KOPT-K1 (cell line): ENCODE measurements around the gene TOP2B.

Experiments
- H3K27ac ChIP-seq: fragments of 200-600 bp; sonication (generic); 2 replicates; pipeline ENCODE4 v1.5.1; 2016; ENCODE audit warnings: antibody characterized with exemption, mild to moderate bottlenecking, low read depth, low read length; ENCODE audit not compliant: poor library complexity, severe bottlenecking
- H3K36me3 ChIP-seq: fragments of 200-600 bp; sonication (generic); 2 replicates; pipeline ENCODE4 v1.5.1; 2017; ENCODE audit warnings: antibody characterized with exemption, mild to moderate bottlenecking, low read length, moderate library complexity; ENCODE audit not compliant: insufficient read depth
- H3K9me3 ChIP-seq: fragments of 200-600 bp; sonication (generic); 2 replicates; pipeline ENCODE4 v1.5.1; 2017; ENCODE audit warnings: antibody characterized with exemption, low read length, mild to moderate bottlenecking; ENCODE audit not compliant: insufficient read depth, poor library complexity, severe bottlenecking

Gene TOP2B

DNA sequence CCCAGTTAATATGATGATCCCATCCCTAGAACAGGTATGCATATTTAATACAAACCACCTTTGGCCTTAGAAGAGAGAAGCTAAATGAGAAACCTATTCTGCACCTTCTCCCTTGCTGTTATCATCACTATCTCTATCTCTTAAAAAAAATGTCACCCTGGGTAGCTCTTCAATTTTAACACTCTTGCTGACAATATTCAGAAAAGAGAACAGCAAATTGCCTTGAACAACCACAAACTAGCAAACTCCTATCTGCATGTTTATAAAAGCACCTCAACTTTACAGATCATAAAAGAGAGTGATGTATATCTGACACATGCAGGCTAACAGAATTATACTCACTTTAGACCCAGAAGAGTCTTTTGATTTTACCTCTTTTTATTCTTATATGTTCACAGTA is 7.4 kb downstream of the TOP2B start:
- H3K9me3 ChIP-seq, result no peaks in the 10 kb centered on the region
- no peaks in the 10 kb centered on the region for H3K36me3 ChIP-seq
- H3K27ac ChIP-seq, result no peak overlapping the region

DNA sequence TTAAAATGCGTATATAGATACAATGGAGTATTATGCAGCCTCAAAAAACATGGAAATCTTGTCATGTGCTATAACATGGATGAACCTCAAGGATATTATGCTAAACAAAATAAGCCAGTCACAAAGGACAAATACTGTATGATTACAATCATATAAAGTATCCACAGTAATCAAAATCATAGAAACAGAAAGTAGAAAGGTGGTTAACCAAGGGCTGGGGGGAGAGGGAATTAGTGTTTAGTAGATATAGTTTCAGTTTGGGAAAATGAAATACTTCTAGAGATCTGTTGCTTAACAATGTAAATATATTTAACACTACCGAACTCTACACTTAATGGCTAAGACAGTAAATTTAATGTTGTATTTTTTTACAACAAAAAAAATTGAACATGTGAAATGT is 9.0 kb downstream of the TOP2B start:
- Histone ChIP-seq H3K27ac (no peak overlapping the region), H3K36me3 (peaks cover 2% of the 10 kb centered on the region; the same call in 1 of the 2 replicates), H3K9me3 (peaks cover 3% of the 10 kb centered on the region)

DNA sequence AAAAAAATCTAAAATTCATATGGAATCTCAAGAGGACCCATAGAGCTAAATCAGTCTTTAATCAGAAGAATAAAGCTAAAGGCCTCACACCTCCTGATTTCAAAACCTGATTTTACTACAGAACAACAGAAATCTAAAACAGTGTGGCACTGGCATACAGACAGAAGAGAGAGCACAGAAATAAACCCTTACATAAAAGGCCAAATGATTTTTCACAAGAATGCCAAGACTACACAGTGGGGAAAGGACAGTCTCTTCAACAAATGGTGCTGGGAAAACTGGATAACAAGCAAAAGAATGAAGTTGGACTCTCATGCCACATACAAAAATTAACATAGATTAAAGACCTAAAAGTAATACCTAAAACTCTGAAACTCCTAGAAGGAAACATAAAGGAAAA is 10.1 kb downstream of the TOP2B start:
- peaks cover 8% of the 10 kb centered on the region; the same call in 1 of the 2 replicates for H3K36me3 ChIP-seq
- peaks cover 14% of the 10 kb centered on the region for H3K9me3 ChIP-seq
- H3K27ac ChIP-seq, result no peak overlapping the region

DNA sequence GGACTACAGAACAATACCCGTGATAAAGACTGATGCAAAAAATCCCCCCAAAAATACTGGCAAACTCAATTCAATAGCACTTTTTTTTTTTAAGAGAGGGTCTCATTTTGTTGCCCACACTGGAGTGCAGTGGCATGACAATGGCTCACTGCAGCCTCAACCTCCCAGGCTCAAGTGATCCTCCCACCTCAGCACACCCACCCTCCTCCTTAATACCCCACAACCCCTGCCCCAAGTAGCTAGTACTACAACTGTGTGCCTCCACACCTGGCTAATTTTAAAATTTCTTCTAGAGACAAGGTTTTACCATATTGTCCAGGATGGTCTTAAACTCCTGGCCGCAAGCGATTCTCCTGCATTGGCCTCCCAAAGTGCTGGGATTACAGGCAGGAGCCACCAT is 11.4 kb downstream of the TOP2B start:
- H3K27ac ChIP-seq, result no peak overlapping the region
- H3K36me3 ChIP-seq, result peaks cover 8% of the 10 kb centered on the region; the same call in 1 of the 2 replicates
- peaks cover 26% of the 10 kb centered on the region for H3K9me3 ChIP-seq

DNA sequence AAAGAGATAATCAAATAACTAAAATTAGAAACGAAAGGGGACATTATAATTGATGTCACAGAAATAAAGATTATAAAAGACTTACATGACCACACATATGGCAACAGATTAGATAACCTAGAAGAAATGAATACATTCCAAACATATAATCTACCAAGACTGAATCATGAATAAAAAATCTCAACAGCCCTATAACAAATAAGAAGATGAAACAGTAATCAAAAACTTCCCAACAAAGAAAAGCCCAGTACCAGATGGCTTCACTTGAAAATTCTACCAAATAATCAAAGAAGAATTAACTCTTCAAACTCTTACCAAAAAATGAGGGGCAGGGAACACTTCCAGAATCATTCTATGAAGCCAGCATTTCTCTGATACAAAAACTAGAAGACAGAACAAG is 11.8 kb downstream of the TOP2B start:
- H3K9me3 ChIP-seq, result peaks cover 27% of the 10 kb centered on the region
- peaks cover 8% of the 10 kb centered on the region; the same call in 1 of the 2 replicates for H3K36me3 ChIP-seq
- H3K27ac ChIP-seq, result no peak overlapping the region

DNA sequence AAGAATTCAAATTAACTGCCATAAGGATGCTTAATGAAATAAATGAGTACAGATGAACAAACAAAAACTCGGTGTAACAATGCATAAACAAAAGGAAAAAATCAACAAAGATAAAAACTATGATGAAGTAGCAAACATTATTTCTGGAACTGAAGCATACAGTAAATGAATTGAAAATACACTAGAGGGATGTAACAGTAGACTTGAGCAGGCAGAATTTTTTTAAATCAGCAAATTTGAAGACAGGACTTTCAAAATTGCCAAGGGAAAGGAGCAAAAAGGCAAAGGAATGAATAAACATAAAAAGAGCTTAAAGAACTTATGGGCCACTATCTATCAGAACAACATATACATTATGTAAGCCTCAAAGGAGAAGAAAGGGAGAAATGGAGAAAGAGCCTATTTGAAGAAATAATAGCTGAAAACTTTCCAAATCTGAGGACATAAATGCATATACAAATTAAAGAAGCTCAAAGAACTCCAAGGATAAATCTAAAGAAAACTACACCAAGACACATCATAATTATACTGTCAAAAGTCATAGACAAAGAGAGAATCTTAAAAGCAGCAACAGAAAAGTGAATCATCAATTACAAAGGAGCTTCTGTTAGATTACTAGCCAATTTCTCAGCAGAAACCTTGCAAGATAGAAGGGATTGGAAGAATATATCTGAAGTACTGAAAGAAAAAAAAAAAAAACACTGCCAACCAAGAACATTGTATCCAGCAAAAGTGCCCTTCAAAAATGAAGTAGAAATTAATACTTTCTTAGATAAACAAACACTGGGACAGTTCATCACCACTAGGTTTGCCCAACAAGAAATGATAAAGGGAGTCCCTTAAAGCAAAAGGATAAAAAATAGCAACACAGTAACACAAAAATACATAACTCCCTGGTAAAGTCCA is 15.5 kb downstream of the TOP2B start:
- Histone ChIP-seq H3K9me3 (peaks cover 27% of the 10 kb centered on the region), H3K27ac (no peak overlapping the region), H3K36me3 (peaks cover 22% of the 10 kb centered on the region)

DNA sequence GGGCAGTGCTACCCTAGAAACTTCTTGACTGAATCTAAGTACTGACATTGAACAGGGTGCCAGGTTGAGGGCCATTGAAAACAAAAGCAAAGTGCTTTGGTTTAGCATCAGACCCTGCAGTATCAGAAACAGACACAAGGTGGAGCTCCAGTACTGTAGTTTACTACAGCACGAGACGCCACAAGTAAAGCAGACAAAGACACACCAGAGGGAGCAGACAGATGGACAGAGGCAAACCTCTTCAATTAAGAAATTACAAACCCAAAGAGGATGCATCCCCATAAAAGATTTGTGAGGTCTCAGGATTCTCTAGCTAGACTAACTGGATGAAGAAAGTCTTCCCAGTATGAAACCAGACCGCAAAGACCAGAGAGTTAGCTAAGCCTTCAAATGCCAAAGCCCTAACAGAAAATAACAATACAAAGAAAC is 16.6 kb downstream of the TOP2B start:
- H3K36me3 ChIP-seq, result peaks cover 30% of the 10 kb centered on the region
- H3K27ac ChIP-seq, result no peak overlapping the region
- peaks cover 27% of the 10 kb centered on the region for H3K9me3 ChIP-seq

DNA sequence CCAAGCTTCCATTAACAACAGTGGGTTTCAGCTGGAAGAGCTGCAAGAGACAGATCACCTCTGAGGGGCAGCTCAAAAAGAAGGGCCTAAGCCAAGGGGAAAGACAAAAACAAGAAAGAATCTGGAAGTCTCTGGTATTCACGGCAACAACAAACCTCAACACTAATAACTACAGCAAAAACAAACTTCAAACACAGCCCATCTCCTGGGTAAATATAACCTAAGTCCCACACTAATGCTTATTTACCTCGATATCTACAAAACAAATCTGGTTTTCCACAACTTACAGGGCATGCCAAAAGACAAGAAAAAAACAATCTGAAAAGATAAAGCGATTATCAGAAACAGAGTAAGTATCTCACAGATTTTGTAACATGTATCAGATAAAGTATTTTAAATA is 29.7 kb downstream of the TOP2B start:
- Histone ChIP-seq H3K27ac (no peak overlapping the region), H3K9me3 (no peaks in the 10 kb centered on the region), H3K36me3 (peaks cover 98% of the 10 kb centered on the region)

DNA sequence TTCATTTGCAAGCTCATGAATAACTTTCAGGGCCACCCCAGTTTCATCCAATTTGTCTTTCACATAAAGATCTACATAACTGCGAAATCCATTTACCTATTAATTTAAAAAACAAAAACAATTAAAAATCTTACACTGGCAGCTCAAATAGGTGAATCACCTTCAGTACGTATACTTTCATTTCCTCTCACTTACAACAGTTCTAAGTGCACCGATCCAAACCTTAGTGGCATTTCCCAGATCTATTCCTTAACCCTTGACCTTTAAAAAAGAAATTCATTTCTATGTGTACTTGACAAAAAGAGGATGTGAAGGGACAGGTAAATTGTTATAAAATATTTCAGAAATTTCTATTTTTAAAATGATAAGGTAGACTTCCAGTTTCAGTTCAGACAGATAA is 30.8 kb downstream of the TOP2B start:
- H3K27ac ChIP-seq, result no peak overlapping the region
- H3K36me3 ChIP-seq, result peaks cover 98% of the 10 kb centered on the region
- no peaks in the 10 kb centered on the region for H3K9me3 ChIP-seq

DNA sequence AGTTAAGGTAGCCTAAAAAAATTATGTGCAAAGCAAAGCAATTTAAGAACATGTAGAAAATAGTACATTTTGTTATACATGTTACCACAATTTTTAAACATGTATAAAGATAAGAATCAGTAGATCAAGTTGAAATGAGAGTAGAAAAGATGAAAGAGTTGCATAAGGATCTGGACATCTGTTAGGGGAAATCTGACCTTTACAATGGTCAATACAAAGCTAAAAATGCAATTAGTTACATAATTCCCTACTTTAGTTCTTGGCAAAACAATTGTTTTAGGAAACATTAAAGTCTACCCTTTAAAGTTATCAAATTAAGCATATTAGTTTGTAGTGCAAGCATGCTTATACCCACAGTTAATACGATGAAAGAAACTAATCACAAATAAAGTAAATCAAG is 32.7 kb downstream of the TOP2B start:
- H3K27ac ChIP-seq, result no peak overlapping the region
- peaks cover 98% of the 10 kb centered on the region for H3K36me3 ChIP-seq
- H3K9me3 ChIP-seq, result no peaks in the 10 kb centered on the region

DNA sequence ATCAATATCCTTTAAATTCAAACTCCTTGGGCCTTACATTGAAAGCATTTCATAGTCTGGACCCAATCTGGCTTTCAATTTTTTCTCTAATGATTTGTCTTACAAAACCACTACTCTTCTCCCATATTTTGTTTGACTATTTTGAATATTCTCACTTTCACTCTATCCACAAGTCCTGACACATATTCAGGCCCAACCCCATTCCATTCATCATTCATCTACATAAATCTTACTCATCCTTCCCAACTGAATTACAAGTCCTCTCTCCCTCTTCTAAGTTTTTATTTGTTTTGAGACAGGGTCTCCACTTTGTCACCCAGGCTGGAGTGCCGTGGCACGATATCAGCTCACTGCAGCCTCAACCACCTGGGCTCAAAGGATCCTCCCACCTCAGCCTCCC is 43.6 kb downstream of the TOP2B start:
- no peak overlapping the region for H3K27ac ChIP-seq
- H3K36me3 ChIP-seq, result peaks cover 98% of the 10 kb centered on the region
- H3K9me3 ChIP-seq, result no peaks in the 10 kb centered on the region

DNA sequence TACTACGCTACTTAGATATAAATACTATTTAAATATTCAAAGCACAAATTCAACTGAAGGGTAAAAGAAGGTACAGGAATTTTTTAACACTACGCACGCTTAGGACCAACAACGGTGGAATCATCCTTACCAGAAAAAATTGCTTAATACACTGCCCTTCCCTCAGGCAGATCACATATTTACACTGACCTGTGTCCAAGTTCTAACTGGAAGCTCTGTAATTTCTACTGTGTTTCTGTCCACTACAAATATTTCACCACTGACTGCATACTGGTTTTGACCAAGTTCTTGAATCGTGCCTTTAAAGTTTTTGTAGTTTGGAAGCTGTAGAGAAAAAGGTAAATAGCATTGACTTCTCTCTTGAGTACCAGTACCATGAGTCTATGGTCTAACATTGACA is 44.2 kb downstream of the TOP2B start:
- Histone ChIP-seq H3K9me3 (no peaks in the 10 kb centered on the region), H3K36me3 (peaks cover 96% of the 10 kb centered on the region), H3K27ac (no peak overlapping the region)

DNA sequence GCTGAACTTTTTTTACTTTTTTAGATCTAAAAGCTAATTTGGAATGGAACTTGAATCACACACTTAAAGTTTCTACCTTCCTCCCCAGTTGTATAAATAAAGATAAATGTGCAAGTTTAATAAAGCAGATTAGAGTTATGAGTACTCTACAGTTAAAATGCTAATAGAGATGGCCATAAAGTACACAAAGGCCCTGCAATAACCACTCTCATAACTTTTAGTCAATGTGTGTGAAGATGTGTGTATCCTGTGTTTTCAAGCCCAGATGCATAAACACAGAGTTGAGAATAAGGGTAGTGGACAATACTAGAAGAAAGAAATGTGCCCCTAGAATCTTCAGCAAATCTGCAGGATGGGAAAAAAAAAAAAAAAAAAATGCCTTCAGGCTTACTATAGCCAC is 45.3 kb downstream of the TOP2B start:
- Histone ChIP-seq H3K27ac (no peak overlapping the region), H3K36me3 (peaks cover 96% of the 10 kb centered on the region), H3K9me3 (no peaks in the 10 kb centered on the region)

DNA sequence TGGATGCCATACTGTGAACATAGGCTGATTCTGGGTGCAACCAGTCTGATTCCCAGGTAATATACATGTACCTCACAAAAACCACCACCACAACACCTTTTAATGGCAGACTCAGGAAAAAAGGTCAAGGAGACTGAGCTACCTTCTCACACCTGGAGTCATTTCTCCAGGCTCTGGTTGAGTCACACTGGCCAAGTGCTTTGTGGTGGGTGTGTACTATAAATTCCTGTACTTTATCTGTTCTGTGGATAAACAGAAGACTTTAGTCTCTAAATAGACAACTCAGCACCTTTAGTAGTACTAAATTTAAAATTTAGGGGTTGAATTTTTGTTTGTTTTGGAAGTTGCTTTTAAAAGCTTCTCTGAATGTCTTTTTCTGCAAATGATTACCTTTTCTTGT is 46.7 kb downstream of the TOP2B start:
- Histone ChIP-seq H3K36me3 (peaks cover 95% of the 10 kb centered on the region), H3K27ac (no peak overlapping the region), H3K9me3 (no peaks in the 10 kb centered on the region)

DNA sequence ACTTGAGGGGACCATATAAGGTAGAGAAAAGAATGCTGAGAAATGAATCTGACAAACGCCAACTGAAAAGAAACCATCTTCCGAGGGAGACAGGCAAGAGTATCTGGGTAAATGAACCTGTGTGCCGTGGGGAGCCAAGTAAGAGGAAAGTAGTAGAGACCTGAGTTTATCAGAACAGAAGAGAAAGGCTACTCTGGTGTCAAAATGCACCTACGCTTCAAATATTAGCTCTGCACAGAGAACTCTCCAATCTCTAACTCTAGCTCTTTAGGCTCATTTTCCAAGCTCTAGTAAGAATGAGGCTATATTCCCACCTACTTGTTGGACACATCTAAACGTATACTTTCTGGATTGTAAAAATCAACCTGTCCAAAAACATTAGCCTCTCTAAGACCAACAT is 53.5 kb downstream of the TOP2B start:
- H3K36me3 ChIP-seq, result peaks cover 95% of the 10 kb centered on the region
- H3K27ac ChIP-seq, result no peak overlapping the region

DNA sequence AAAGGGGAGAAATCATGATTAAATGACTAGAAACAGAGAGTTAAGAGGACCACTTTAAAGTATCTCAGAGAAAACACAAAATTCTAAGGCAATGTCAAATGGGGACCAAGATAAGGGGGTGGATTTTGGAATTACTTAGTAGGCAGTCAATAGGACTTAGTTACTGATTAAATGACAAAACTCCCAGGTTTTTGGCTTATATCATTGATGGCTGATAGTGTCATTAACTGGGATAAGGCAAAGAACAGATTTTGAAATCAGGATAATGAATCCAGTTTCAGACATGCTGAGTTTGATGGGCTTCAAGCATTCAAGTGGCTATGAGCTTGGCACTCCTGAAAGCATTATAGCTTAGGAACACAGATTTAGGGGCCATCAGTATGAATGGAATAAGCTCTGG is 53.9 kb downstream of the TOP2B start:
- H3K27ac ChIP-seq, result no peak overlapping the region
- H3K36me3 ChIP-seq, result peaks cover 99% of the 10 kb centered on the region
- H3K9me3 ChIP-seq, result no peaks in the 10 kb centered on the region

More for the DNA sequence above, 53.5 kb downstream of the TOP2B start:
- H3K9me3 ChIP-seq, result no peaks in the 10 kb centered on the region
